Stimulated activated CD8-positive, alpha-beta memory T cell treated with anti-CD3 and anti-CD28 coated beads, Interleukin-12 subunit alpha, Interleukin-12 subunit beta, amount 100 ng/mL, for 1 hour (primary cell): ENCODE results near the gene EIF4H.
"Not testable (repeated sequence)": the region's sequence is repeated elsewhere in the genome, so short reads cannot be mapped to it uniquely, and the experiment has no call there.

ENCODE experiments used
- DNase-seq: peaks from one replicate; pipeline ENCODE4 v3.0.0-alpha.2; 2020; ENCODE audit warnings: low read depth

EIF4H gene

GRCh38 chr7:74199551-74200355 is 25.6 kb downstream of the EIF4H start:
- no peak for DNase-seq

GRCh38 chr7:74202841-74203556 is 28.8 kb downstream of the EIF4H start:
- no peak for DNase-seq

DNA sequence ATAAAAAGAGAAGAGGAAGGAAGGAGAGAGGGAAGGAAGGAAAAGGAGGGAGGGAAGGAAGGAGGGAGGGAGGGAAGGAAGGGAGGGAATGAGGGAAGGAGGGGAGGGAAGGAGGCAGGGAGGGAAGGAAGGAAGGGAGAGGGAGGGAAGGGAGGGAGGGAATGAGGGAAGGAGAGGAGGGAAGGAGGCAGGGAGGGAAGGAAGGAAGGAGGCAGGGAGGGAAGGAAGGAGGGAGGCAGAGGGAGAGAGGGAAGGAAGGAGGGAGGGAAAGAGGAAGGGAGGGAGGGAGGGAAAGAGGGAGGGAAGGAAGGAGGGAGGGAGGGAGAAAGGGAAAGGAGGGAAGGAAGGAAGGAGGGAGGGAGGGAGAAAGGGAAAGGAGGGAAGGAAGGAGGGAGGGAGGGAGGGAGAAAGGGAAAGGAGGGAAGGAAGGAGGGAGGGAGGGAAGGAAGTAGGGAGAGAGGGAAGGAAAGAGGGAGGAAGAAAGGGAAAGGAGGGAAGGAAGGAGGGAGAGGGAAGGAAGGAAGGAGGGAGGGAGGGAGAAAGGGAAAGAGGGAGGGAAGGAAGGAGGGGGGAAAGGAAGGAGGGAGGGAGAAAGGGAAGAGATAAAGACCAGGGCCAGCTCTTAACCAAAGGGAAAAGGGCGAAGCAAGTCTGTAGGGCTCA is 29.9 kb downstream of the EIF4H start:
- no peak for DNase-seq

GRCh38 chr7:74206052-74206451 is 31.9 kb downstream of the EIF4H start:
- DNase-seq: not testable (repeated sequence)

- DNase-seq: peak; percentile 65
Observed at GRCh38 chr7:74206589-74207120, 32.5 kb downstream of the EIF4H start.

DNA sequence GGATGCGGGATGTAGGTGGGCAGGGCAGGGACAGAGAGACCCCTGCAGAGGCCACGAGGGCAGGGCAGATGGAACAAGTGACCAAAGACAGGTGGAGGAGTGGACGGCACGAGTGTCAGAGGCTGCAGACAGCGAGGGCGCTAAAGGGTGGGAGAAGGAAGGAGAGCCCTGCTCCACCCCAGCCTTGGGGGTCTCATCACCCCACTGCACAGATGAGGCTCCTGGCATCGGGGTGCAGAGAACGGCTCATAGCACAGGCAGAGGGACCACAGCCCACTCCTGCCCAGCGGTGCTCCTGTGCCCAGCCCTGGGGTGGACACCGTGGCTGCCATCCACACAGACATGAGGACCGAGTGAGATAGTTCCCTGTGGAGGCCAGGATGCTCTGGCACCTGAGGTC is 33.4 kb downstream of the EIF4H start:
- DNase-seq: no peak

DNA sequence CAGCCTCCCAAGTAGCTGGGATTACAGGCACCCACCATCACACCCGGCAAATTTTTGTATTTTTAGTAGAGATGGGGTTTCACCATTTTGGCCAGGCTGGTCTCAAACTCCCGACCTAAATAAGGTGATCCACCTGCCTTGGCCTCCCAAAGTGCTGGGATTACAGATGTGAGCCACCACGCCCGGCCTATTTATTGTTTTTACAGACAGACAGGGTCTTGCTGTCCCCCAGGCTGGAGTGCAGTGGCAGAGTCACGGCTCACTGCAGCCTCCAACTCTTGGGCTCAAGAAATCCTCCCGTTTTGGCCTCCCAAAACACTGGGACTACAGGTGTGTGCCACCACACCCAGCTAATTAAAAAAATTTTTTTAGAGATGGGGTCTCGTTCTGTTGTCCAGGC is 34.1 kb downstream of the EIF4H start:
- not testable (repeated sequence) for DNase-seq

GRCh38 chr7:74212661-74213060 is 38.5 kb downstream of the EIF4H start:
- no peak for DNase-seq

DNA sequence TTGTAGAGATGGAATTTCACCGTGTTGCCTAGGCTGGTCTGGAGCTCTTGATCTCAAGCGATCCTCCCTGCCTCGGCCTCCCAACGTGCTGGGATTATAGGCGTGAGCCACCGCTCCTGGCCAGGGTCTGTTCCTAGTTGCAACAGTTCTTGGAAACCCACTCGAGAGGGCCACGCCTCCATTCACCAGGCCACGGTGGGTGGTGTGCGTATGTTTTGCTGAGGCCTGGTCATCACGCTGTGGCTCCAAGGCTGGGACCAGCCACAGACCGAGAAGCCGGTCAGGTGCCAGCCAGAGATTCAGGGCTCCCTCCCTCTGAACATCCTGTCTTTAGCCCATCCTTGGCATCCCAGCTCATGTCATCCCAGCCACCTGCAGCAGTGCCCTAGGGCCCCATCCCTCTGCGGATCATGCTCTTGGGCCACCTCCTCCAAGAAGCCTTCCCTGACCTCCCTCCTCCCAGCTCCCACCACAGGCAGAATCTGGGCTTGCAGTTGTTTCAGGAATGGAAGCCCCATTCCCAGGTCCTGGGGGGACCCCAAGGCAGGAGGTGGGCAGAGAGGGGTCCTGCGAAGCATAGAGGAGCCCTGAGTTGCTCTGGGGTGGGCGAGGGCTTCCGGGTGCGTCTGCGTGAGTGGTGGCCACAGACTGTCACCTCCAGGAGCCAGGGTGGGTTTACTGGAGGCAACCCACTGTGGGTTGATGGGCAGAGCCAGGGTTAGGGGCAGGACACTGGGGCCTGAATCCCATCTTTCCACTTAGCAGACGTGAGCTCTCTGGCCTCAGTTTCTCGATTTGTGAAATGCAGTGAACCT is 40.9 kb downstream of the EIF4H start:
- no peak for DNase-seq

GRCh38 chr7:74215921-74216320 is 41.8 kb downstream of the EIF4H start:
- no peak for DNase-seq

- DNase-seq: no peak
Observed at GRCh38 chr7:74216361-74216761, 42.2 kb downstream of the EIF4H start.

- DNase-seq: no peak
Observed at GRCh38 chr7:74217455-74218342, 43.5 kb downstream of the EIF4H start.

DNA sequence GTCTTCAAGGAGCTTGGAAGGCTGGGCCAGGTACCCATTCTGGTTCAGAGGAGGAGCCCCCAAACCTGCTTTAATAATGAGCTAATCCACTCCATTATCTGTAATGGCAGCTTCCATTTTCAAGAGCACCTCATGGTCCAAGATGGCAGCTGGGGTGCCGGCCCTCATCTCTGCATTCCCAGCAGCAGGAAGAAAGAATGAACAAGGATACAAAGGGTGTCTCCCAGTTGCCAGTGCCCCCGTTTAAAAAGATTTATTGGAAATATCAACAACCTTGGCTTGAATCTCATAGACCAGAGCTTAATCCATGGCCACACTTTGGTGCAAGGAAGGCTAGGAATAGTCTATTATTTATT is 44.2 kb downstream of the EIF4H start:
- no peak for DNase-seq

DNA sequence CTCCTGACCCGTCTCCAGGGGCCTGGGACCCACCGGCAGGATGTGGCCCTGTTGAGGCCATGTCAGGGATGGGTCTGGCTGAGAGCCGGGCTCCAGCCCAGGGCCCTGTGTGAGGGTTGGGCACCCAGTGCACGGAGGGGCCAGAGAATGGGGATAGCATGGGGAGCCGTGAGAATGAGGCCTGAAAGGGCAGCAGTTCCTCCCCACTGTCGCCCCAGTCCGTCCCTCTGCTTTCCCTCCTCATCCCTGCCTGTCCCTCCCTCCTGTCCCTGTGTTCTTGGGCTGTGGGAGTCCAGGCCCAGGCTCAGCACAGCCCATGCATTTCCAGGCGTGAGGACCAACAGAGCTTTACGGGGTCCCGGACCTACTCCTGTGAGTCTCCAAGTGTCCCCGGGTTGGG is 45.3 kb downstream of the EIF4H start:
- DNase-seq: no peak

- DNase-seq: no peak
Observed at GRCh38 chr7:74220229-74220628, 46.1 kb downstream of the EIF4H start.

GRCh38 chr7:74221713-74222112 is 47.6 kb downstream of the EIF4H start:
- DNase-seq: no peak

GRCh38 chr7:74222851-74223710 is 48.9 kb downstream of the EIF4H start:
- no peak for DNase-seq

DNA sequence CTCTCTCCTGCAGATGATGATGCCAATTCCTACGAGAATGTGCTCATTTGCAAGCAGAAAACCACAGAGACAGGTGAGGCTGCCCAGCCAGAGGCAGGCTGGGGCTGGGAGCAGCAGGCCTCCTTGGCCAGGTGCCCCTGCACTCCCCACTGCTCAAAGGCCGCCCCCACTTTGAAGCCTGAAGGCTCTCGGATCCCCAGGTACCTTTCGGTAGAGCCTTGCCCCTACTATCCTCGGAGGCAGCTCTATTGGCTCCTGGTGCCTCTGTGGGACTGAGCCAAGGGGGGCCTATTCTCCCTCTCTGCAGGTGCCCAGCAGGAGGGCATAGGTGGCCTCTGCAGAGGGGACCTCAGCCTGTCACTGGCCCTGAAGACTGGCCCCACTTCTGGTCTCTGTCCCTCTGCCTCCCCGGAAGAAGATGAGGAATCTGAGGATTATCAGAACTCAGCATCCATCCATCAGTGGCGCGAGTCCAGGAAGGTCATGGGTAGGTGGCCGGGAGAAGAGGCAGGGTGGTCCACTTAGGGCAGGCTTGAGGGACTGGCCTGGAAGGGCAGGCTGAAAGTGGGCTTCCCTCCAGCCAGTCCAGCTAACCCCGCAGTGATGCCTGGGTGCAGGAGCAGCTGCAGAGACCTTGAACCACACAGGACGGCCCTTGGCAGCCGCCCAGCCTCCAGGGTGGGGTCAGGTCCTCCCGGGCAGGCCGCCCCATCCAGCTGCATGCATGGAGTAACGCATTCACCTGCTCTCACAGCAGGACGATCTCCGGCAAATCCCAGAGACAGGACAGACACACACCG is 49.8 kb downstream of the EIF4H start:
- no peak for DNase-seq

GRCh38 chr7:74224511-74224832 is 50.3 kb downstream of the EIF4H start:
- DNase-seq: no peak
